HepG2 (cell line): Measurements from ENCODE around the gene GALNT12. TPM values are rescaled to one million over a fixed set of nuclear protein-coding genes. Genes with fewer than 3 reads are reported as not detected.

ENCODE experiments used
- CHD2 ChIP-seq: IDR thresholded peaks from 2 replicates; pipeline ENCODE4 v1.6.1; 2011; ENCODE audit warnings: low read depth, low read length, improper control_type of control experiment
- ETV5 ChIP-seq: IDR thresholded peaks from 2 replicates; pipeline ENCODE4 v1.6.1; 2018; ENCODE audit warnings: missing biosample characterization, missing genetic modification reagents, inconsistent platforms, borderline replicate concordance
- HOXA9 ChIP-seq: sonication (generic); formaldehyde crosslinking; IDR thresholded peaks from 2 replicates; pipeline ENCODE4 v1.8.1; 2022; ENCODE audit warnings: missing genetic modification reagents, mild to moderate bottlenecking, moderate library complexity, borderline replicate concordance
- MAFK ChIP-seq, 2 experiments: IDR thresholded peaks in 1 of 2; conservative IDR thresholded peaks in 1 of 2; 2 replicates each; pipeline ENCODE4 v1.6.1; 2011; ENCODE audit warnings: improper control_type of control experiment in 2 of 2, low read length in 2 of 2
- NFAT5 ChIP-seq: sonication (generic); formaldehyde crosslinking; IDR thresholded peaks from 2 replicates; pipeline ENCODE4 v1.4.0; 2020; ENCODE audit warnings: missing genetic modification reagents
- NFIC ChIP-seq: IDR thresholded peaks from 2 replicates; pipeline ENCODE4 v1.6.1; 2012; ENCODE audit warnings: mild to moderate bottlenecking, low read length, inconsistent platforms
- PATZ1 ChIP-seq: sonication (generic); formaldehyde crosslinking; IDR thresholded peaks from 2 replicates; pipeline ENCODE4 v1.4.0; 2020; ENCODE audit warnings: missing genetic modification reagents
- SALL1 ChIP-seq: sonication (generic); formaldehyde crosslinking; IDR thresholded peaks from 2 replicates; pipeline ENCODE4 v1.8.0; 2022; ENCODE audit warnings: mild to moderate bottlenecking, missing genetic modification reagents
- SNAPC4 ChIP-seq: sonication (generic); formaldehyde crosslinking; IDR thresholded peaks from 2 replicates; pipeline ENCODE4 v1.4.0; 2020; ENCODE audit warnings: mild to moderate bottlenecking, missing genetic modification reagents
- TAF15 ChIP-seq: fragments of 200-400 bp; formaldehyde crosslinking; IDR thresholded peaks from one replicate; pipeline ENCODE4 v1.6.1; 2018; ENCODE audit warnings: mild to moderate bottlenecking, low read depth, low read length; ENCODE audit not compliant: poor library complexity, severe bottlenecking
- ZBTB1 ChIP-seq: sonication (generic); formaldehyde crosslinking; IDR thresholded peaks from 2 replicates; pipeline ENCODE4 v1.4.0; 2020; ENCODE audit warnings: missing genetic modification reagents, borderline replicate concordance
- ZC3H13 ChIP-seq: sonication (generic); formaldehyde crosslinking; IDR thresholded peaks from 2 replicates; pipeline ENCODE4 v1.8.1; 2023; ENCODE audit warnings: mild to moderate bottlenecking, missing genetic modification reagents, moderate library complexity
- ZNF274 ChIP-seq: sonication (generic); formaldehyde crosslinking; IDR thresholded peaks from 2 replicates; pipeline ENCODE4 v1.5.1; 2020; ENCODE audit warnings: mild to moderate bottlenecking, missing genetic modification reagents
- ZNF460 ChIP-seq: sonication (generic); formaldehyde crosslinking; IDR thresholded peaks from 2 replicates; pipeline ENCODE4 v1.5.1; 2020; ENCODE audit warnings: missing genetic modification reagents, mild to moderate bottlenecking, borderline replicate concordance
- polyA plus RNA-seq, 8 experiments: library from polyadenylated mRNA; depleted of rRNA in 3 of 8; stranded (reverse) in 7 of 8; unstranded in 1 of 8; fragments of >200 nt; fragmentation: Illumina TruSeq in 4 of 8; extraction: Trizol in 4 of 8; gene quantifications; 2 replicates each; pipeline versions ENCODE4 v1.2.1 to v1.2.3, GENCODE V29; 2011 to 2016; ENCODE audit warnings: low read depth in 4 of 8, missing spikeins in 1 of 8, mixed read lengths in 1 of 8; ENCODE audit not compliant: insufficient read depth in 1 of 8
- total RNA-seq, 5 experiments: library from RNA; depleted of rRNA; stranded (reverse); fragments of >200 nt; fragmentation: Illumina TruSeq; extraction: Trizol; gene quantifications; 2 replicates each; pipeline ENCODE4 v1.2.3, GENCODE V29; 2016; ENCODE audit warnings: low read depth in 1 of 5

GALNT12 gene
- total and polyA plus RNA-seq, 2 of the 13 experiments (the other 11 are each of a cell fraction or from before 2014, with no cell fraction given), result 0.07 TPM; not detected in 1

GRCh38 chr9:98848450-98849149, 41.1 kb downstream of the GALNT12 start (continued):
- no peak for TF ChIP-seq ZBTB1 (CRISPR knock-in tag)
- TF ChIP-seq TAF15, result no peak
- peak; percentile 34; the same call in 1 of the 2 replicates for TF ChIP-seq PATZ1 (CRISPR knock-in tag)
- no peak for TF ChIP-seq HOXA9
- no peak for TF ChIP-seq NFAT5
- TF ChIP-seq SALL1, result peak; percentile 66; the same call in 1 of the 2 replicates
- TF ChIP-seq ZC3H13 (CRISPR knock-in tag), result no peak
- TF ChIP-seq ZNF460 (CRISPR knock-in tag), result no peak
- 0 out of 2 replicates have a peak, but pooled peaks have one; percentile 18 for TF ChIP-seq ETV5 (CRISPR knock-in tag)
- no peak for TF ChIP-seq MAFK (conservative IDR thresholded peaks at IDR 0.05 in 1 of 2, IDR thresholded peaks at IDR 0.05 in 1 of 2; ENCODE audit: low read length in 2 of 2)
- no peak for TF ChIP-seq ZNF274
- no peak for TF ChIP-seq CHD2
- TF ChIP-seq NFIC, result no peak
- no peak for TF ChIP-seq SNAPC4 (CRISPR knock-in tag)
